Measurements from ENCODE around the gene GTSE1.

GTSE1 gene

DNA sequence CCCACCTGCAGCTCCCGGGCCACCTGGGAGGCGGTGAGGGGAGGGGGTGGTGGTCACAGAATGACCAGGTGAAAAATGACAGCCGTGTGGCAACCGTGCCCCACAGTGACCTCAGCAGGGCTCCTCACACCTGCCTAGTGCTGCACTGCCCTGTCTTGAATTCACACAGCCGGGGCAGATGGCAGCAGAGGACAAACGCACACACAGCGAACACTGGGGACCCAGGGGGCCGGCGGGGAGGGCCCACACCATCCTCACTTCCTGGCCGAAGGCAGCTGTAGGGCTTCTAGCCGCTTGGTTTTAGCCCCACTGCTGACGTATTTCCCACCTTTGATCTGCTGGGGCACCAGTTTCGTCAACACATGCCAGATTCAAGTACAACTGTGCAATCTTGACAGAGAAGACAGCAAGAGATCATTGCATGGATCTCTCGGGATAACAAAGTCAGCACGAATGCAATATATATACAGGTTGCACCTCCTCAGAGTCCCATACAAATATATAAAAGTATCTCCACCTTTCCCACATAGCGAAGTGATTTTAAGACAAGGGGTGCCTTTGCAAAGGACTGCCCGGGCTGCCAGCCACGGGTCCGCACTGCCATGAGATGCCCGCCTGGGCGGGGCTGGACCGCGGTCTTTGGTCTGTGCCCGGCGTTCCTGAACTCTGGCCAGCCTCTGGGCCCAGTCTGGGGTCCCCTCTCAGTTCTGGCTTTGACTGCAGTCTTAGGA, 65.7 kb downstream of the GTSE1 start:
- no peak overlapping the region for H3K27ac ChIP-seq
- no peak for DNase-seq (ENCODE audit: low read depth, low spot score)

DNA sequence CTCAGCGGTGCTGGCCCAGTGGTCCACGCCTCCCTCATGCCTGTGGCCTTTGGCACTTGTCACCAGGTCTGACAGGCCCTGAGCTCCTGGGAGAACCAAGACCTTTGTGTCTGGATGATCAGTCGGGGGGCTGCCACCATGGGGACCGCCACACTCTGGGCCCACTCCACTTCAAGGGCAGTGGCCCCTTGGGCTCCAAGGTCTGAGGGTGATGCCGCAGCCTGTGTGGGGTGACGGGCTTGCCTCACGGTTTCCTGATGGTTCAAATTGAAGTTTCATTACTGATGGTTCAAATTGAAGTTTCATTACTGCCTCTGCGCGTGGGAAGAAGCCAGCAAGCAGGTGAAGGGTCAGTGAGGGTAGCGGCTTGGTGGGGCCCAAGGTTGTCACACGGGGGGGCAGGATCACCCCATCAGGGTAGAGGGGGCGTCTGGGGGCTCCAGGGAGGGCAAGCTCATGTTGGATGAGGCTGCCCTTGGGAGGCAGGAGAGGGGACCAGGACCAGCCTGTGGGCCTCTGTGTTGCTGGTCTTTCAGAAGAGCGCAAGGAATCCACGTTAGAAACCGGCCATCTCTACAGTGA, 66.4 kb downstream of the GTSE1 start:
- no peak overlapping the region for H3K27ac ChIP-seq
- no peak for DNase-seq (ENCODE audit: low read depth, low spot score)

DNA sequence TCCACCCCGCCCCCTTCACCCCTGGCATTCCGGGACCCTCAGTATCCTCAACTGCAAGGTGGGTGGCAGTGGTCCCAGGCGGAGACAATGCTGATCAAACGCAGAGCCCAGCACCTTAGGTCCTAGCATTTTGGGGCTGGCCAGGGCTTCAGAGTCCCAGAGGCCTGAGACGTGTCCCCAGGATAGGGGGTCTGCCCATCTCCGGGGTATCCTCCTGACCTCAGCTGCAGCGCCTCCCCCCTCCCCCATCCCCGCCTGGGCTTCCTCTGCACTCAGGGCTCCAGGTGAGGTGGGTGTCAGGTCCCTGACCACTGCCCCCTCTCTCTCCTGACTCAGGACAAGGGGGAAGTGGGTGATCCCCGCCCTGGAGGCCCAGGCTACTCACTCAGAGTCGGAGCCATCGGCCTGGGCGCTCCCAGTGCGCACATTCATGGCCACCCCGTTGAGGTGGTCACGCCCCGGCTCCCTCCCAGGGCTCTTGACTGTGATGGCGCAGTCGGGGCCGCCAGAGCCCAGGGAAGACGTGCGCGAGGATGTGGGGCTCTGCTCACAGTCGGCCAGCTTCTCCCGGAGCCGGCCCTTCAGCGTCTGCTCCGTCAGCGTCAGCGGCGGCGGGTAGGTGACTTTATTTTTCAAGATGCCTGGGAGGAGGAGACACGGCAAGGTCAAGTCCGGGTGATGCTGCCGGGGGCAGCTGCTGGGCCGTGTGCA, 67.1 kb downstream of the GTSE1 start:
- no peak for DNase-seq (ENCODE audit: low read depth, low spot score)
- H3K27ac ChIP-seq = no peak overlapping the region

DNA sequence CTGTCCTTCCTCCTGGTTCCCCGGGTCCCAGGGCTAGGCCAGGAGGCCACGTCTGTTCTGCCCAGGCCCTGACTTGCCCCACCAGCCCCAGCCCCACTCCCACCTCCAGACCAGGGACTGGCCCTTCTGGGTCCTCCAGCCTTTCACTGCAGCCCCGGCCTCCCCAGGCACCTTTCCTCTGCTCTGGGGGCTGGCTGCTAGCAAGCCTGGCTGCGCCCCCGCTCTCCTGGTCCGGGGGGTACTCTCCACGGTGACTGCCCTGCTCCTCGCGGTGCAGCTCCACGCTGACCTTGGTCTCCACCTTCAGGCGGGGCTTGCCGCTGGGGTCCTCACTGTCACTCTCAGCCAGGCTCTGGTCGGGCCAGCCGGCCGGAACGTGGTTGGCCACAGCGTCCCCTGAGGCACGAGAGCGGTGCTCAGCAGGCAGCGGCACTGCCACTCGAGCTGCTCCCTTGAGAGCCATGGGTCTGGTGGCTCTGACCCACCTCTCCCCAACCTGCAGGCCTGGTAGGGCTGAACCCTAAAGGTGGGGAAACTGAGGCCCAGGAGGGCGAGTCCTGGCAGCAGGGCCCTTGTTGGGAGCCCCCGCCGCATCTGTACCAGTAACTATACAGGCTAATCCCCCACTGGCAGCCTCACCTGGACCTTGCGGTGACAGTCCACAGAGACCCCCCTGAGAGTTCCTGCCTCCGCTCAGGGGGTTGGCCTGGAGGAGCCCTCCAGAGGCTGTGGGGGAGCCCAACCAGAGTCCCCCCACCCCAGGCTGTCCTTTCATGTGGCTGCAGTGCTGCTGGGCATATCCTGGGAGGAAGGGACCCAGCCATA, 67.9 kb downstream of the GTSE1 start:
- H3K27ac ChIP-seq = no peak overlapping the region
- DNase-seq (ENCODE audit: low read depth, low spot score) = no peak

DNA sequence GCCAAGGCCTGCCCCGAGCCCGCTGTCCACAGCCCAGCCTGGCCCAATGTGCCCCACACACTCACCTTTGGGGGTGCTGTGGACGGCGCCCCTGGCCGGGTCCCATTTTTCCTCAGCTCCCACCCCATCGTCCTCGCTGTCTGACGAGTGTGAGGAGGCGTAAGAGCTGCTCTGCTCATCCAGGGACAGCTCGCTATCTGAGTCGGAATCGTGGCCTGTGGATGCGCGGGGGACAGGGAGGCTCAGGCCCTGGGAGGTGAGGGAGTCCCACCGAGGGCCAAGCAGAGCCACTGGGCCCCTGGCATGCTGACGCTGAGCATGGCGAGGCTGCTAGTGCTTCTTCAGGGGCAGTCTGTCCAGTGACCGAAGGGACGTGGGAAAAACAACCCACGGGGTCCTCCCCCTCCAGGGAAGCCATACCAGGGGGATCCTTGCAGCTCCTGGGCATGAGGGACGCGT, 68.5 kb downstream of the GTSE1 start:
- H3K27ac ChIP-seq = no peak overlapping the region
- DNase-seq (ENCODE audit: low read depth, low spot score) = no peak

DNA sequence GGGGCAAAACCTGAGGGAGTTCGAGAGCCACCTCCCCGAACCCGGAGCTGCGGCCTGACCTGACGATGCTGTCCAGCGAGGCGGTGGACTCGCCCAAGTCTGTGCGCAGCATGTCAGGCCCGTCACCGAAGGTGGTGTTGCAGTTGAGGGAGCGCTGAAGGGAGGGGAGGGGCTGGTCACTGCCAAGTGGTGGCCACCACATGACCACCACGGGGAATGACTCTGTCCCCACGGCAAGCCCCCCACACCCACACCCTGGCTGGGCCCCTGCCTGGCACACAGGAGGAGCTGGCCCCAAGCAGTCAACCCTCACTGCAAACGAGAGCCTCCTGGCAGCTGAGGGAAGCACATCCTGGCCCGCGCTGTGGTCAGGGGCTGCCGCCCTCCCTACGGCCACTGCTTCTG, 69.7 kb downstream of the GTSE1 start:
- no peak overlapping the region for H3K27ac ChIP-seq
- DNase-seq (ENCODE audit: low read depth, low spot score) = no peak

DNA sequence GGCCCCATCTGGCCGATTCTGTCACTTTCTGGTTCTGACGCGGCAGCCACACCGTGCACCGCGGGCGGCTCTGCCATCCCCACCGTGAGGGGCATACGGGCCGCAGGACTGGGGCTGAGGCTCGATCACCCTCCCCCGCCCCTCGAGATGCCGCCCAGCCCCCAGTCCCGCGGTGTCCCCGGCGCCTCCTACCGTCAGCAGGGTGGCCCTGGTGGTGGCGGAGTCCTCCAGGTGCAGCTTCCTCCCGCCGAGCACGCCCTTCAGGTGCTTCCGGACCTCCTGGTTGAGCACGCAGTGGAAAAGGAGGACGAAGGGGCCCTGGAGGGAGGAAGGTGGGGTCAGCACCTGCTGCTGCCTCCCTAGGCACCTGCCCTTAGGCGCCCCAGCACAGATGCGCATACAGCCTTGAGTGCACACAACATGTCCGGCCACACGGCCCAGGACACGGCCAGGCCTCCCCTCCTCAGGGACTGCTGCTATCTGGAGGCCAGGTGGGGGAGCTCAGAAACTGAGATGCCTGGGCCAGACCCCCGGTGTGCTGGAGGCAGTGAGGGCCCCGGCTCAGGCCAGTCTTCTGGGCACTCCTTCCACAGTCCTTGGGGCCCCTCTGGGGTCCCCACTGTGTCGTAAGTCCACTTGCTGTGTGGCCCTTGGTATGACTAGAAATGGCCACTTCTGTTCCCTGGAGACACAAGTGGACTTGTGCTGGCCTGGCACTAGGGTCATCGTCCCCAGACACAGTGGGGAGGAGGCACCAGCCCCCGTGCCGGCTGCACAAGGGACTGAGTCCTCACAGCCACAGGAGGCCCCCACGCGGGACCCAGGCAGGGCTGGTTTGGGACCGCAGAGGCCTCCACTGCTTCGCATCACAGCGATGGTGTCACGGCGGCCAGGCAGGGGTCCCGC, 70.4 kb downstream of the GTSE1 start:
- DNase-seq (ENCODE audit: low read depth, low spot score) = no peak
- no peak overlapping the region for H3K27ac ChIP-seq

DNA sequence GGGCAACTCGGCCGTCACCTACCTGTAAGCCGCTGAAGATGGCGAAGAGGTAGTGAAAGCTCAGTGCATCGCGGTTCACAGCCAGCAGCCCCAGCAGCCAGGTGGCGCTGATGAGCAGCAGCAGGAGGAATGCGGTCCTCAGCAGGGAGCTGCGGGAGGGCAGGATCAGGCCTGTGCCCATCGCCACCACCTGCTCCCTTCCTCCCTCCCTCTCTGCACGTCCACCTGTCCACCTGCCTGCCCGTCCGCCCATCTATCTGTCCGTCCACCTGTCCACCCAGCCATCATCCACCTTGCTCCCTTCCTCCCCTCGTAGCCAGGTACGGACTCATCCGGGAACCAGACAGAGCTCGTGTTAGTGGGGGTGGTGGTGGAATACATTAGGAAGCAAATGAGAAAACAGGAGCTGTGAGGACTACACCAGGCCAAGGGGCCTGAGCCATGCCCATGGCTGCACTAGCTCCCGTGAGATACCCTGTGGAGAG, 71.1 kb downstream of the GTSE1 start:
- DNase-seq (ENCODE audit: low read depth, low spot score) = no peak
- no peak overlapping the region for H3K27ac ChIP-seq

DNA sequence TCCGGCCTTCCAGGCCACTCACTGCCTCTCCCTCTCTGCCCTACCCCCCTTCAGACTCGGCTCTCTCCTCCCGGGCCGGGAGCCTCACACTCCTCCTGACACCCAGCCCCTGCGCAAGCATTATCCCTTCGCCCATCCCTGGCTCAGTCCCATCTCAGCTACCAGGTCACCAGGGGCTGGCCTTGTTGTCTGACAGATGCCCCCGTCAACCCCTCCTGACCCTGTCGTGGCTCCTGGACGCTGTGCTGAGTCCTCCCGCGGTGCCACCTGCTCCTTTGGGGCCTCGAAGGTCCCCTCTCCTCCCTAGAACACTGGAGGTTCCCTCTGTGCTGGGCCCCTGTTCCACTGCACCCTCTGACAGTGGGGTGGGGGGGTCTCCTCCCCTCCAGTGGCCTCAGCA, 71.8 kb downstream of the GTSE1 start:
- no peak overlapping the region for H3K27ac ChIP-seq
- DNase-seq (ENCODE audit: low read depth, low spot score) = no peak

DNA sequence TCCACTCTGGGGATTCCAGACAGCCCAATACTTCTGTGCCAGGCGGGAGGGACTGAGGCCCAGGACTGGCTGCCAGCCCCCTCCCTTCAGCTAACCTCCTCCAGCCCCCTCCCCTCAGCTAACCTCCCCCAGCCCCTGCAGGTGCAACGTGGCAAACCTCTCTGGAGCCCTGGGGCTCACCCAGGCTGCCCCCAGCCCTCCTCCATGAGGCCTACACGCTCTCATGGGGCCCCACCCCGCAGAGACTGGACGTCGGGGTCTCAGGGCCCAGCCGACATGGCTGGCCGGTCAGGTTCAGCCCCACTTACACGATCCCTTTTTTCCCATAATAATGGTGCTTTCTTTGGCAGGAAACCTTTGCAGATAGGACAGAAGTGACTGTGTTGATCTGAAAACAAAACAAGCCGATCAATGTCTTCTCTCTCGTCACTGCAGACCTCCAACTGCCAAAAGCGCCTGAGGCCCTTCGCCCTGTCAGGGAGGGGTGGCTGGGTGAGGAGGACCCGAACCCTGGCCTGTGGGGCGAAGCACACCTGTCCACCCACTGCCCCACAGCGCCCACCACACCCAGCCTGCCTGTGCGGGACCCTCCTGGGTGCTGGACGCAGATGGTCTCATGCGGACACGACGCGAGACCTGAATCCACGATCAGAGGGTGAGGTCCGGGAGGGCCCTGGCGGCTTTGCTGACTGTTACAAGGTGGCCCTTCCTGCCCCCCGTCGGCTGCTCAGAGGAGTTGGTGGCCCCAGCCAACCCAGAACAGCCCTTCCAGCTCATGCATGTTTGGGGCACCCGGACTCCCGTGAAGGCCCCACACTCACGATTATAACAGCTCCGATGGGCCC, 72.4 kb downstream of the GTSE1 start:
- DNase-seq (ENCODE audit: low read depth, low spot score) = no peak
- no peak overlapping the region for H3K27ac ChIP-seq

DNA sequence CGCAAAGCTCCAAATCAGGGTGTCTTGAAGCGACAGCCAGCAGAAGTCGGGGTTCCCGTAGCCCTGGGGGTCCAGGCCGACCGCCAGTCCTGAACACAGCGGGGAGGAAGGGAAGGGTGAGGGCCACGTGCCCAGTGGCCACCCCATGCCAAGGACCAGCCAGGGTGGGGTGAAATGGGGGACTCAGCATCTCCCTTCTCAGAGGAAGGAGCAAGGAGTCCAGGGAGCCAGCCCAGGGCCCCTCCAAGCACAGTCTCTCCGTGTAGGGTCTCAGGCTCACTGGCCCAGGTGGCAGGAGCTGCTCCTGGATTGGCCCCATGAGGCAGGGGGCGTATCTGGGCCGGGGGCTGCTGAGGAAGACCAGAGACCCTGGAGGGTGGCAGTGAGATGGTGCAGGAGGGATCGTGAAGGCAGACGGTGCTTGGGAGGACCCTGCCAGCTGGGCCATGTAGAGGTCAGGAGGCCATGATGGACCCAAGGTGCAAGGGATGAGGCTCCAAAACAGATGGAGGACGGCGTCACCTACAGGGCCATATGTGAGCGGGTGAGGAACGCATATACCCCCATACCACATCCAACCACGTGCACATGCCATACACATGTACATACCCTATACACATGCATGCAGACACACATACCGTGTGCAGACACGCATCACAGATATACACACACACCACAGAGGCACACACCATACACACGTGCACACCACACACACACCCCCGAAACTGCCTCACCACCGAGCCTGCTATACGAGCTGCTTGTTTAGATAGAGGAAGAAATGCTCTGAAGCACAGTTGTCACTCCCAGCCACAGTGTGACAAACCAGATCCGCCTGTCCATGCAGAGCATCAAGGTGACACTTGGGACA, 73.3 kb downstream of the GTSE1 start:
- no peak for DNase-seq (ENCODE audit: low read depth, low spot score)
- no peak overlapping the region for H3K27ac ChIP-seq

DNA sequence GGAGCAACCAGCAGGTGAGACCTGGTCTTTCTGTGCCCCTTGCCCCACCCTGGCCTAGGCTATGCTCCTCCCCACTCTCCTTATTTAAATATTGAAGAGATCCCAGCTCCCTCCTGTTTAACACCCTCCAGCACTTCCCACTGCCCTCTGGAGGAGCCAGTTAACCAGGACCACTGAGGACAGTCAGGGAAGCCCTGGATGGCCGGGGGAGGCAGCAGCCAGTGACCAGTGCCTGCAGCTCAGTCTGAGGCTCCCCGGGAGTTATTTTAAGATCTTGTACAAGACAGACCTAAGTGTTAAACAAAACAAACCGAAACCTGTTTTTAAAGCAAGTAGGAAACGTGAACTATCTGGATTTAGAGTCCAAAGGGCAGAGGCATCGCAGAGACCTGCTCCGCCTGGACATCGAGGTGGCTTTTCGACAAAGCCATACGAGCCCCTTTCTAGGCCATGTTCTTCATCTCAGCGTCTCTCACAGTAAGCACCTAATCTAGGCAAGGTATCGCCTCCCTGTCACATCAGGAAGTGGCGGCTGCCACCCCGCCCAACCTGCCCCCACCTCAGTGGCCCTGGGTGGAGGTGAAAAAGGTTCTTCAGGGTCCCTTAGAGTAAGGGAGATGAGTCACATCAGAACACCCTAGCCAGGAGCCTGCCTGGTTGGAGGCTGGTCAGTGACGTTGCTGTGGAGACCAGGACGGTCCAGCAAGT, 74.1 kb downstream of the GTSE1 start:
- H3K27ac ChIP-seq = no peak overlapping the region

DNA sequence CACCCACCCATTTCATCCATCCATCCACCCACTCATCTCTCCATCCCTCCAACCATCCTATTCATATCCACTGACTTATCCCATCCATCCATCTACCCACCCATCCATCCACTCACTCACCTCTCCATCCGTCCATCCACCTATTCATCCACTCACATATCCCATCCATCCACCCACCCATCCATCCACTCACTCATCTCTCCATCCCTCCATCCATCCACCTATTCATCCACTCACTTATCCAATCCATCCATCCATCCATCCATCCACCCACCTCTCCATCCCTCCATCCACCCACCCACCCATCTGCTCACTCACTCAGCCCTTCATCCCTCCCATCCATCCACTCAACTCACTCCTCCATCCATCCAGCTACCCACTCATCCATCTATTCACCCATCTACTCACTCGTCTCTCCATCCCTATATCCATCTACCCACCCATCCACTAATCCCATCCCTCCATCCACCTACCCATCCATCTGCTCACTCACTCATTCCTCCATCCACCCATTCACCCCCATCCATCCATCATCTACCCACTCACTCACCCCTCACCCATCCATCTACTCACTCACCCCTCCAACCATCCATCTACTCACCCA, 75.1 kb downstream of the GTSE1 start:
- H3K27ac ChIP-seq = no peak overlapping the region
- DNase-seq (ENCODE audit: low read depth, low spot score) = no peak

More for the DNA sequence above, 74.1 kb downstream of the GTSE1 start:
- no peak for DNase-seq (ENCODE audit: low read depth, low spot score)

DNA sequence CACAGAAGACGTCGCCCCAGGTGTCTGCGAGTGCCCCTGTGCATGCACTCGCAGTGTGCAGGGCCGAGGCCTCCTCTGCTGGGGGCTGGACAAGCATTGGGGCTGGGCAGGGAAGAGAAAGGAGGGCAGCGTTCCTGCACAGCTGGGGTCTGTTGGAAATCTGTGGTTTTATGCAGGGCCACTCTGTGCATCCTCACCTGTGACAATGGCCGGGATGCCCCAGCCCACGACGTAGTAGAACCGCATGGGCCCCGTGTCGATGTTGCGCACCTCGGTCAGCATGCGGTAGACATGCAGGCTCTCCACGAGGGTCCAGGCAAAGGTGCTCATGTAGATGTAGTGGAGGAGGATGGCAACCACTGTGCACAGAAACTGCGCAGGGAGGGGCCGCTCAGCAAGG, 76.0 kb downstream of the GTSE1 start:
- H3K27ac ChIP-seq = no peak overlapping the region
- no peak for DNase-seq (ENCODE audit: low read depth, low spot score)

DNA sequence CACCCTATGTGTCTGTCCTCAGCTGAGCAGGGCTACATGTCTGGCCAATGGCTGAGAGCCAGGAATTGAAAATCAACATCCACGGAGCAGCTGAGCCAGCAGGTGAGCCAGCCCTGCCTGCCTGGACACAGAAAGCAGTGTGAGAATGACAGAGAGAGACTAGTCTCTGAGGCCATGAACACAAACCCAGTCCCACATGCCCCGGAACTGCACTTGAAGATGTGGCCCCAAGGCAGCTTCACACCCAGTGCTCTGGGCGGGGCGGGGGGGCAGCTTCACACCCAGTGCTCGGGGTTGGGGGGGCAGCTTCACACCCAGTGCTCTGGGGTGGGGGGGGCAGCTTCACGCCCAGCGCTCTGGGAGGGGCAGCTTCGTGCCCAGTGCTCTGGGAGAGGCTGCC, 76.5 kb downstream of the GTSE1 start:
- no peak overlapping the region for H3K27ac ChIP-seq
- no peak for DNase-seq (ENCODE audit: low read depth, low spot score)

DNA sequence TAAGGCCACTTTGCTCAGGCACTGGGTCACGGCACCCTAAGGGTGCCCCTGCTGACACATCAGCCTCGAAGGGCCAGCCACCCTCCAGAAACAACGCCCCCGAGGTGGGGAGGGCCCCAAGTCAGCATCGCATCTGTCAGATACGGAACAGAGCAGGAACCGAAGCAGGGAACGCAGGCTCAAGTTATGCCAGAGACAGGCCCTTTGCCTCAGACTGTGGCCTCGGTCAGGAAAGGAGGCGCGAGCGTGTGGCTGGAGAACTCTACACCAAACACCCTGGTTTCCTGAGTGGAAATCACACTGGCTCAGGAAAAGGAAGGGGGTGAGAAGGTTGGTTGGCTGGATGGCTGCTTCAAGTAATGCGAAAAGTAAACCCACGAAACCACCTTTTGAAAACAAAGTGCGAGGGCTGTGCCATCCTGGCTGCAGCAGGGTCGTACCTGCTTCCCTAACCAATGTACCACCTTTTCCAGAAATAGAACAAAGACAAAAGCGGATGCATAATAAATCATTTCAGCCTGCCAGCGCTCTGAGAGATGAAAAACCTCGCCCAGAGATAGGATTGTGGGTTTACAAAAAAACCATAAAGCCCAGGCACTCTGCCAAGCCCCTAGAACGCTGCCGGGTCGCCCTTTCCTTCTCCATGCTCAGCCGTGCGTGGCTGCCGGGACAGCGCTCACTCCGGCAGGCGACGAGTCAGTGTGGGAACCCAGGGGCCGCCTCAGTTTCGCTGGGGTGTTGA, 77.4 kb downstream of the GTSE1 start:
- no peak for DNase-seq (ENCODE audit: low read depth, low spot score)
- no peak overlapping the region for H3K27ac ChIP-seq
